Spleen (tissue), 11 donors: ENCODE results near the gene BNC2. TPM values are rescaled to one million over a fixed set of nuclear protein-coding genes. Genes with fewer than 3 reads are reported as not detected.
"Not testable (repeated sequence)": the region's sequence is repeated elsewhere in the genome, so short reads cannot be mapped to it uniquely, and the experiment has no call there.

Source experiments
- DNase-seq: peaks from one replicate; pipeline ENCODE4 v3.0.0-alpha.2; 2020
- H3K27ac ChIP-seq, 8 donors: fragments of 200-600 bp; sonication (generic) in 7 of 8; 1 replicate in 4 of 8; 2 replicates in 4 of 8; pipeline versions ENCODE4 v1.5.0 to v1.8.0; 2016 to 2021; ENCODE audit warnings: inconsistent platforms in 4 of 8, mild to moderate bottlenecking in 4 of 8, moderate library complexity in 1 of 8
- H3K27me3 ChIP-seq, 7 donors: fragments of 200-600 bp; sonication (generic) in 6 of 7; replicated peaks in 1 of 7; 1 replicate in 4 of 7; 2 replicates in 3 of 7; pipeline versions ENCODE4 v1.5.0 to v1.8.0; 2016 to 2021; ENCODE audit warnings: inconsistent platforms in 3 of 7, mild to moderate bottlenecking in 1 of 7
- H3K36me3 ChIP-seq, 6 donors: fragments of 200-600 bp; sonication (generic) in 5 of 6; 1 replicate in 4 of 6; 2 replicates in 2 of 6; pipeline versions ENCODE4 v1.5.0 to v1.8.0; 2016 to 2021; ENCODE audit warnings: inconsistent platforms in 2 of 6
- H3K4me1 ChIP-seq, 6 donors: fragments of 200-600 bp; sonication (generic) in 5 of 6; 1 replicate in 3 of 6; 2 replicates in 3 of 6; pipeline versions ENCODE4 v1.5.0 to v1.8.0; 2016 to 2021; ENCODE audit warnings: inconsistent platforms in 3 of 6
- H3K4me3 ChIP-seq, 8 donors: fragments of 200-600 bp; sonication (generic) in 7 of 8; 1 replicate in 4 of 8; 2 replicates in 4 of 8; pipeline versions ENCODE4 v1.5.0 to v1.8.0; 2016 to 2021; ENCODE audit warnings: inconsistent platforms in 4 of 8, mild to moderate bottlenecking in 4 of 8, moderate library complexity in 2 of 8
- H3K9me3 ChIP-seq, 8 donors: fragments of 200-600 bp; sonication (generic) in 7 of 8; 1 replicate in 4 of 8; 2 replicates in 4 of 8; pipeline versions ENCODE4 v1.5.0 to v1.8.0; 2016 to 2021; ENCODE audit warnings: inconsistent platforms in 4 of 8
- CTCF ChIP-seq, 11 experiments: fragments of 200-600 bp in 7 of 11; fragments of 450-650 bp in 4 of 11; sonication (generic) in 4 of 11; IDR thresholded peaks in 8 of 11; conservative IDR thresholded peaks in 3 of 11; 1 replicate in 7 of 11; 2 replicates in 4 of 11; pipeline versions ENCODE4 v1.4.0 to v1.8.0; 2016 to 2021; ENCODE audit warnings: antibody characterized with exemption in 11 of 11, inconsistent platforms in 4 of 11, mild to moderate bottlenecking in 1 of 11
- POLR2A ChIP-seq, 3 donors: fragments of 450-650 bp; IDR thresholded peaks; one replicate each; pipeline ENCODE4 v1.5.1; 2017; ENCODE audit warnings: antibody characterized with exemption in 3 of 3, mild to moderate bottlenecking in 1 of 3
- POLR2AphosphoS5 ChIP-seq, 3 donors: sonication (generic); formaldehyde crosslinking; IDR thresholded peaks; one replicate each; pipeline ENCODE4 v1.5.1; 2017; ENCODE audit warnings: antibody characterized with exemption in 3 of 3
- WGBS, 5 donors: extraction: QIAGEN DNeasy Blood & Tissue Kit in 3 of 5; methylation state at CpG; one replicate each; pipeline versions ENCODE4 v1.1.5 to v1.1.7; 2013 to 2018; 5-methylcytosine and 5-hydroxymethylcytosine counted together
- intact Hi-C: fragments of 100-400 bp; cut with DNase I; formaldehyde crosslinking; loops from one replicate; pipeline ENCODE4 v1.15.0; 2023; ENCODE audit warnings: low total_unique reads
- polyA plus RNA-seq, 3 donors: library from polyadenylated mRNA; stranded (reverse); fragments of 200-250 nt; gene quantifications; one replicate each; pipeline ENCODE4 v1.2.1, GENCODE V29; 2013
- total RNA-seq, 7 donors: library from RNA; depleted of rRNA in 3 of 7; stranded (reverse); fragments of >200 nt in 3 of 7; fragmentation: NEBNext Ultra II Directional in 4 of 7; extraction: Animal tissue kit (Norgen Biotek cat#: 25700) in 4 of 7; gene quantifications; one replicate each; pipeline versions ENCODE4 v1.1.0 to v1.2.1, GENCODE V29; 2016 to 2021
- donor health status: healthy with polysubstance abuse.
- donor health status: DM: no; HTN: no; CAD: no; lungs with moderate emphysema.
- donor health status: DM: no; HTN: no; CAD: no.
- donor health status: Bipolar disorder and iron deficiency.
- donor health status: healthy.
- donor health status: DM: no; HTN: no; CAD: no.
- donor health status: DM: yes; HTN: yes; CAD: no.

Gene BNC2
- total and polyA plus RNA-seq, 10 donors: 0.07 to 4.3 (median 1.3) TPM

GRCh38 chr9:16484744-16485143 is 385.7 kb downstream of the BNC2 start:
- H3K36me3 ChIP-seq: no peaks in the 10 kb centered on the region
- H3K27ac ChIP-seq: no peak overlapping the region
- no peak overlapping the region for H3K4me3 ChIP-seq
- no peaks in the 10 kb centered on the region for H3K9me3 ChIP-seq
- no peaks in the 10 kb centered on the region for H3K4me1 ChIP-seq
- no peaks in the 10 kb centered on the region for H3K27me3 ChIP-seq
- intact Hi-C loops: no loop called here
- WGBS, 5 donors: 72 to 88% (median 77%) methylated on average over 2 of the region's 2 CpGs
- no peak for TF ChIP-seq POLR2A (IDR thresholded peaks at IDR 0.05)
- TF ChIP-seq CTCF (IDR thresholded peaks at IDR 0.05 in 8 of 11, conservative IDR thresholded peaks at IDR 0.05 in 3 of 11): no peak
- TF ChIP-seq POLR2AphosphoS5 (IDR thresholded peaks at IDR 0.05): no peak
- no peak for DNase-seq

- no peak for DNase-seq
- no peak for TF ChIP-seq POLR2AphosphoS5 (IDR thresholded peaks at IDR 0.05)
- no peak for TF ChIP-seq CTCF (IDR thresholded peaks at IDR 0.05 in 8 of 11, conservative IDR thresholded peaks at IDR 0.05 in 3 of 11)
- no peak for TF ChIP-seq POLR2A (IDR thresholded peaks at IDR 0.05)
- H3K27ac ChIP-seq: no peak overlapping the region
- H3K9me3 ChIP-seq: no peaks in the 10 kb centered on the region
- H3K36me3 ChIP-seq: no peaks in the 10 kb centered on the region
- intact Hi-C loops: no loop called here
- no peak overlapping the region for H3K4me3 ChIP-seq
- H3K4me1 ChIP-seq: no peaks in the 10 kb centered on the region
- no peaks in the 10 kb centered on the region for H3K27me3 ChIP-seq
- 73 to 83% (median 76%) methylated on average over 5 of the region's 5 CpGs for WGBS, 5 donors
Measured at GRCh38 chr9:16484180-16484579, 386.3 kb downstream of the BNC2 start.

GRCh38 chr9:16482764-16483163 is 387.7 kb downstream of the BNC2 start:
- no peak for TF ChIP-seq POLR2A (IDR thresholded peaks at IDR 0.05)
- TF ChIP-seq POLR2AphosphoS5 (IDR thresholded peaks at IDR 0.05): no peak
- TF ChIP-seq CTCF (IDR thresholded peaks at IDR 0.05 in 8 of 11, conservative IDR thresholded peaks at IDR 0.05 in 3 of 11): no peak
- H3K36me3 ChIP-seq: no peaks in the 10 kb centered on the region
- H3K27me3 ChIP-seq: no peaks in the 10 kb centered on the region
- no peak overlapping the region for H3K27ac ChIP-seq
- intact Hi-C loops: no loop called here
- no peaks in the 10 kb centered on the region for H3K4me1 ChIP-seq
- H3K4me3 ChIP-seq: no peak overlapping the region
- no peaks in the 10 kb centered on the region for H3K9me3 ChIP-seq
- 74 to 91% (median 81%) methylated on average over 6 of the region's 6 CpGs for WGBS, 5 donors
- DNase-seq: no peak

- DNase-seq, intact Hi-C loops: not testable (repeated sequence)
Measured at GRCh38 chr9:16480584-16480983, 389.9 kb downstream of the BNC2 start.

GRCh38 chr9:16475996-16476395 is 394.5 kb downstream of the BNC2 start:
- Histone ChIP-seq H3K27me3 (no peaks in the 10 kb centered on the region), H3K4me3 (no peak overlapping the region), H3K36me3 (no peaks in the 10 kb centered on the region), H3K4me1 (no peaks in the 10 kb centered on the region), H3K27ac (no peak overlapping the region), H3K9me3 (peaks cover 0 to 8% (median 0%) of the 10 kb centered on the region in 8 donors)
- DNase-seq: no peak
- WGBS, 5 donors: 87 to 97% (median 90%) methylated on average over 7 of the region's 7 CpGs
- TF ChIP-seq POLR2AphosphoS5 (IDR thresholded peaks at IDR 0.05): no peak
- no peak for TF ChIP-seq POLR2A (IDR thresholded peaks at IDR 0.05)
- TF ChIP-seq CTCF (IDR thresholded peaks at IDR 0.05 in 8 of 11, conservative IDR thresholded peaks at IDR 0.05 in 3 of 11): no peak
- intact Hi-C loops: no loop called here

More at GRCh38 chr9:16480584-16480983, 389.9 kb downstream of the BNC2 start:
- H3K27me3 ChIP-seq, H3K36me3 ChIP-seq, H3K4me3 ChIP-seq, H3K4me1 ChIP-seq, H3K27ac ChIP-seq, H3K9me3 ChIP-seq: not testable (repeated sequence)
- WGBS, 5 donors: 87 to 97% (median 95%) methylated on average over 19 to 20 of the region's 20 CpGs
